HG02884 (cell line): ENCODE measurements around the gene KLHL21.
A peak's percentile ranks its signal among the peaks of the same experiment; 100 is the strongest.
"Not testable (repeated sequence)": the region's sequence is repeated elsewhere in the genome, so short reads cannot be mapped to it uniquely, and the experiment has no call there.

Experiments
- ATAC-seq: cut with Tn5 transposase; IDR thresholded peaks from one replicate; pipeline ENCODE4 v1.9.1; 2021; ENCODE audit warnings: mild to moderate bottlenecking, moderate library complexity; ENCODE audit not compliant: unreplicated experiment

KLHL21 gene

GRCh38 chr1:6585081-6585722 lies 17.5 kb downstream of the KLHL21 start:
- no peak for ATAC-seq

- ATAC-seq, result no peak
Observed at GRCh38 chr1:6584126-6585080, 18.3 kb downstream of the KLHL21 start.

- no peak for ATAC-seq
Observed at GRCh38 chr1:6582370-6582769, 20.3 kb downstream of the KLHL21 start.

- no peak for ATAC-seq
Observed at GRCh38 chr1:6581561-6582305, 20.9 kb downstream of the KLHL21 start.

GRCh38 chr1:6580593-6581409 lies 21.9 kb downstream of the KLHL21 start:
- ATAC-seq, result no peak

GRCh38 chr1:6580119-6580592 lies 22.5 kb downstream of the KLHL21 start:
- ATAC-seq, result peak; percentile 14

- ATAC-seq, result peak; percentile 92
Observed at GRCh38 chr1:6579374-6580118, 23.1 kb downstream of the KLHL21 start, which contains the start of gene ZBTB48. Gene ZBTB48 (plus strand): TSS chr1:6579994. CDS start chr1:6580610, 616 bp downstream.

- no peak for ATAC-seq
Observed at GRCh38 chr1:6578624-6579373, 23.9 kb downstream of the KLHL21 start.

GRCh38 chr1:6577831-6578525 lies 24.7 kb downstream of the KLHL21 start:
- ATAC-seq, result no peak

- no peak for ATAC-seq
Observed at GRCh38 chr1:6574818-6575217, 27.9 kb downstream of the KLHL21 start.

GRCh38 chr1:6574025-6574620 lies 28.5 kb downstream of the KLHL21 start:
- no peak for ATAC-seq

GRCh38 chr1:6572653-6573383 lies 29.9 kb downstream of the KLHL21 start:
- no peak for ATAC-seq

GRCh38 chr1:6570987-6571386 lies 31.7 kb downstream of the KLHL21 start:
- ATAC-seq, result no peak

- no peak for ATAC-seq
Observed at GRCh38 chr1:6570100-6570499, 32.6 kb downstream of the KLHL21 start.

GRCh38 chr1:6569033-6569432 lies 33.6 kb downstream of the KLHL21 start:
- no peak for ATAC-seq

- no peak for ATAC-seq
Observed at GRCh38 chr1:6560267-6560666, 42.4 kb downstream of the KLHL21 start.

GRCh38 chr1:6559161-6559560 lies 43.5 kb downstream of the KLHL21 start:
- not testable (repeated sequence) for ATAC-seq
